Forelimb muscle (tissue), 1 donor: ENCODE measurements around the gene ETFA. TPM values are rescaled to one million over a fixed set of nuclear protein-coding genes. Genes with fewer than 3 reads are reported as not detected.
"Not testable (repeated sequence)": the region's sequence is repeated elsewhere in the genome, so short reads cannot be mapped to it uniquely, and the experiment has no call there.

Experiments used
- DNase-seq: peaks from one replicate; pipeline ENCODE4 v3.0.0-alpha.2; 2013; ENCODE audit warnings: low read depth
- polyA plus RNA-seq: library from polyadenylated mRNA; unstranded; fragments of 120-200 nt; gene quantifications from one replicate; pipeline ENCODE4 v1.2.1, GENCODE V29; 2013; ENCODE audit not compliant: insufficient read length

ETFA gene
- polyA plus RNA-seq, 1 donor: 113 TPM

GRCh38 chr15:76282465-76282864 is 28.8 kb downstream of the ETFA start:
- no peak for DNase-seq

GRCh38 chr15:76278651-76279050 is 32.6 kb downstream of the ETFA start:
- DNase-seq: no peak

DNA sequence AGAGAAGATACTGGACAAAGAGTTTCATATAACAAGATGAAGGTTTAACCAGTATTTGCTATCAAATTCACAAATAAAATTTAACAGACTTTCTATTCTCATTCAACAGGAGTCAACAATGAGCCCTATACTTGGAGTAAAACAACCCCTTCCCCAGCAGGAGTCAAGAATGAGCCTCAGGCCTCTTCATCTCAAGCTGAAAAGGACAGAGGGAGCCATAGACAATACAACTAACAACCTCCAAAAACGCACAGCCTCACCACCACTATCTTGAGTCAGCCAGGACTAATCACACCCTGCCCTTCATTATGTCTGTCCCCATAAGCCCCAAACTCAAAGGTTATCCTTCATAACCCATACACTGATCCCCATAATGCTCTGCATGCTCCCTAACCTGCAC is 36.4 kb downstream of the ETFA start:
- no peak for DNase-seq

- no peak for DNase-seq
Measured at GRCh38 chr15:76274226-76274625, 37.0 kb downstream of the ETFA start.

- no peak for DNase-seq
Measured at GRCh38 chr15:76270876-76271275, 40.4 kb downstream of the ETFA start.

DNA sequence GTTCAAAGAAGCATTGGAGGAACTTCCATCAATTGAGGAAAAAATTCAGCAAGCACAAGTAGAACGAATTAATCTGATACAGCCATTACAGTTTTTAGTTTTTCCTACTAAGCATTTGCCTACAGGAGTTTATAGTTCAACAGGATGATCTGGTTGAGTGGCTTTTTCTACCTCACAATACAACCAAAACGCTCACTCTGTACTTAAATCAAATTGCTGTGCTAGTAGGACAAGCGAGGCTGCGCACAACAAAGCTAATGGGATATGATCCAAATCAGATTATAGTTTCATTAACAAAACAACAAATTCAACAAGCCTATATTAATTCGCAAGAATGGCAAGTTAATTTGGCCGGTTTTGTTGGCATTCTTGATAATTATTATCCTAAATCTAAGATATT is 44.2 kb downstream of the ETFA start:
- no peak for DNase-seq

GRCh38 chr15:76265769-76266168 is 45.5 kb downstream of the ETFA start:
- not testable (repeated sequence) for DNase-seq

- DNase-seq: no peak
Measured at GRCh38 chr15:76260246-76260938, 50.9 kb downstream of the ETFA start.

DNA sequence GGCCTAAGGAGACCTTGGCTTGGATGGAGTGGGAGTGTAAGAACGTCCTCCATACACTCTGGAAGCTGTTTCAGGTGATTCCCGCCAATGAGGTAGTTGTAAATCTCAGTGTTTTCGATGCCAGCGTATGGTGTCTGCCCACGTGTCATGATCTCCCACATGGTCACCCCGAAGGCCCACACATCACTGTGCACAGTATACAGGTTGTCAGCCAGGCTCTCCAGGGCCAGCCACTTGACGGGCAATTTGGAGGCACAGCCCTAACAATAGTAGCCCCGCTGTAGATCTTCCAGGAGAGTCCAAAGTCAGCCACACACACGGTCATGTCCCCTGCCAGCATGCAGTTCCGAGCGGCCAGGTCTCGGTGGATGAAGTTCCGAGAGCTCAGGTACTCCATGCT is 51.9 kb downstream of the ETFA start:
- no peak for DNase-seq

- no peak for DNase-seq
Measured at GRCh38 chr15:76258460-76258859, 52.8 kb downstream of the ETFA start.

DNA sequence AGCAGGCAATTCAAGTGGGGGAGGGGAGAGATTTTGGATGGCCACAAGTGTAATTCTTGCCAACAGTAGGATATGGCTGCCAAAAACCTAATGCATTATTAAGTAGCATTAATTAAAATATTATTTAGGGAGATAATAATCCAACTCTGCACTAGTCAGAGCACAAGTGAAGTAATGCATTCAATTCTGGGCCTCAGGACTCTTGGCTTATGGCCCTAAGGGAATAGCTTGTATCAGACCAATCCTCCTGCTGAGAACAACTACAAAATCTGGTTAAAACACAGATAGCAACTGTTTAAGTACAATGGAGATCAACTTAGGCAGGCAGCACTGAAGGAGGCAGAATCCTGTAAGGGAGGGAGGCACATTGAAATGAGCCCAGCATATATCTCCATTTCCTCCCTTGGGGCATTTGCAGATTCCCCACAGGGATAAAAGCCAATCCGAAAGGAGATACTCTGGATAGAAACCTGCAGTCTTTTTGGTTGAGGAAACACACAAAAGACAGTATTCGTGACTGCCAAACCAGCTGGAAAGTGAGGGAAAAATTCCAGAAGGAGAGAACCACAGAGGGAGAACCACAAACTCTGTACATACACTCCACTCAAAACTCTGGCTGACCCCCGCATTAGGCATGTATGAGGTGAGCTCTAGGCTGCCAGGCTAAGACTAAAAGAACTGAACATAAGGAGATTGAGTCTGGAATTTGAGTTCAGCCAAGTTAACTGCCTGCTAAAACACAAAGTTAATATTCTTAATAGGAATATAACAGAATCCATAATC is 57.4 kb downstream of the ETFA start:
- DNase-seq: no peak

GRCh38 chr15:76252249-76252648 is 59.0 kb downstream of the ETFA start:
- DNase-seq: no peak

- no peak for DNase-seq
Measured at GRCh38 chr15:76251717-76252116, 59.6 kb downstream of the ETFA start.

DNA sequence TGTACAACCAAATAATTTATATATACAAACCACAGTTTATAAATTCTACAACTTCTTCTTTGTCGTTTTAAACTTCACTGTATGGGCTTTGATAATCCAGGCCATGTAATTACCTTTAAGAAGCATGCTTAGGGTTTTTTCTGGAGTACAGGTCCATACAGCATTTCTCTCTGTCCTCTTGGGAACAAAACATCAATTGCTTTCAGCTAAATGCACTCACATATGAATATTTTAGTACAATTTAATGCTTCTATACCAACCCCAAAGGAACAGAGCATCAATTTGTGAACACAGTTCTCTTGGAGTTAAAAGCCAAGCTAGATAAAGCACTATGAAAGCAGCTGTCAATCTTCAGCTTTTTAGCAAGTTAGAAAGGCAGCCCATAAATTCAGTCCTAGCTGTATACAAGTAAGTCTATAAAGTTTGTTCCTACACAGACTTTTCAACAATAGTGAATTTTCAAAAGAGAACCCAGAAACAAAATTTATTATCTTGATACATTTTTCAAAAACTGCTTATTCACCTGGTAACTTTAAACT is 66.1 kb downstream of the ETFA start:
- DNase-seq: no peak

DNA sequence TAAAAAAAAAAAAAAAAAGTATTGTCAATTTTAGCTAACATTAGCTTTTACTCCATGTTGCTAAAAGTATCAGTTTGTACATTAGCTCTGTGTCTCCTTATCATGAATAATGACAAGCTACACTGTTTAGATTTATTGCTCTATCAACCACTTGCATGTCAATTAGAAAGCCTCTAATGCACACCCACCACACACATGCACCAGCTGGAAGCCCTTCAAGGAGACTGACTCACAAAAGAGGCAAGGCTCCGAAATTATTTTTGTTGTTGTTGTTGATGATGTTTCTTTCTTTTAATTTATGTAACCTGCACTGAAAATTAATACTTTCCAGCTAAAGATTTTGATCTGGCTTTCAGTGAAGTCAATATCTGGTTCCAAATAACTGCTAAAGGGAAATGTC is 71.5 kb downstream of the ETFA start:
- DNase-seq: no peak

DNA sequence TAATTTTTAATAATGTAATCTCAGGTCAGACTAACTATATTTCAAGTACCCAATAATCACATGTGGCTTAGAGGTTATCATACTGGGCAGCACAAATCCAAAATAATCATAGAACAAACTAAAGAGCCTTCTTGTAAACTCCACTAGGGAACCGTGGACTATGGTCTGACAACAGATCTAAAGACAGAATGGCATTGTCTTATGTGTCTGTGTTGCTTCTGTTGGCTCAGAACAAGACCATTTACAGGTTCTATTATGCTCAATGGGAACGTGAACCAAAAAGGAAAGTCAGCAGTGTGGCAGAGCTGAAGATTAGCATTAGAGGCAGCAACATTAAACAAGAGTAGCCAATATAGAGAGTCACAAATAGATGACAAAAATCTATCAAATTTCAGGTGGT is 74.9 kb downstream of the ETFA start:
- DNase-seq: no peak

- peak; percentile 8 for DNase-seq
Measured at GRCh38 chr15:76235186-76235826, 76.0 kb downstream of the ETFA start.

- DNase-seq: no peak
Measured at GRCh38 chr15:76234337-76234889, 76.9 kb downstream of the ETFA start.

DNA sequence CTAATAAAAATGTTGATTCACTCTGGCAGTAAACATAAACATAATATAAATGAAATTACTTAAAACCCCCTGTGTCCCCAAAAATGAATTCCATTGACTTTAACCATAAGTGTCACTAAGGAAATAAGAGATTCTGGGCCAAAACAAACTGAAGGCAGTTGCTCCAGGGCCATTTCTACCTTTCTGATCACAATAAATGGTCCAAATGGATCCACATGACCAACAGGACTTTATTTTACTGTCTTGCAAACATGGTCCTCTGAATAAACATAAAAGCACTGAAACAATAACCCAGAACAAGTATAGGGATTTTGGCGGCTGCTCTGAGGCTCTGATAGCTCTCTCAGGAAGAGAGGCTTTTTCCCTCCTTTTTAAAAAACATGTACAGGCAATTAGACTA is 77.3 kb downstream of the ETFA start:
- DNase-seq: no peak

- DNase-seq: no peak
Measured at GRCh38 chr15:76229266-76229665, 82.0 kb downstream of the ETFA start.

- DNase-seq: no peak
Measured at GRCh38 chr15:76223521-76223920, 87.7 kb downstream of the ETFA start.

- no peak for DNase-seq
Measured at GRCh38 chr15:76222159-76222558, 89.1 kb downstream of the ETFA start.
